Measurements from ENCODE around the gene CELA2A.
"Not testable (repeated sequence)": the region's sequence is repeated elsewhere in the genome, so short reads cannot be mapped to it uniquely, and the experiment has no call there.

The CELA2A gene

DNA sequence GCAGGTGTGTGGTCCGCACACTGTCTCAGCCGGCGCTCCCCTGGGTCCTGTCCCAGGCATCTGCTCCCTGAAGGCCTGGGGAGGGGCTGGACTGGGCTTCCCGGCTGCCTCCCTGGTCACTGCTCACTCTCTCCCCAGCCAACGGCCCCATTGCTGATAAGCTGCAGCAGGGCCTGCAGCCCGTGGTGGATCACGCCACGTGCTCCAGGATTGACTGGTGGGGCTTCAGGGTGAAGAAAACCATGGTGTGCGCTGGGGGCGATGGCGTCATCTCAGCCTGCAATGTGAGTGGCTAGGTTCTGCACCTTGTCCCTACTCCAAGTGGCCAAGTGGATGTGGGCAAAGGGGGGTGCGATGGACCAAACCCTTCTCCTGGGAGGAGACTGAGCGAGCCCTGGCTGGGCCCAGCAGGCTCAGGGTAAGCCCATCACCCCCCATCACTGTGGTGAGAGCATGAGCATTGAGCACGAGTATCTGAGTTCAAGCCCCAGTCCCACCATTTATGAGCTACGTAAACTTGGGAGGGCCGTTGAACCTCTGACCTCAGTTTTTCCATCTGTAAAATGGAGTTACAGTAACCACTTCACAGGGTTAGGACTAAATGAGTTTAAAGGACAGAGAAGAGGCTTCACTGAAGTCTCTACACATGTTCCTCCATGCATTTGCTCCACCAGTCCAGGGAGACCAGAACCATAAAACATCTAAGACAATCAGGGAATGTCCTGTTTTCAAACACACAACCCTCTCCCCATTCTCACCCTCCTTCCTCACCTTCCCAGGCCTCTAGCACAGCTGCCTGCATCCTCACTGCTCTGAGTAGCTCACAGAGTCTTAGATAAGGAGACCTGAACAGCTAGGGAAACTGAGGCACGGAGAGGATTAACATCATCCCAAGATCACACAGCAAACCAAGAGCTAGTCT, 11.8 kb upstream of the CELA2A start:
- no peak for DNase-seq (ENCODE audit: low read depth in 2 of 2)

- no peak for DNase-seq (ENCODE audit: low read depth in 2 of 2)
Observed at GRCh38 chr1:15445390-15446122, 11.0 kb upstream of the CELA2A start.

DNA sequence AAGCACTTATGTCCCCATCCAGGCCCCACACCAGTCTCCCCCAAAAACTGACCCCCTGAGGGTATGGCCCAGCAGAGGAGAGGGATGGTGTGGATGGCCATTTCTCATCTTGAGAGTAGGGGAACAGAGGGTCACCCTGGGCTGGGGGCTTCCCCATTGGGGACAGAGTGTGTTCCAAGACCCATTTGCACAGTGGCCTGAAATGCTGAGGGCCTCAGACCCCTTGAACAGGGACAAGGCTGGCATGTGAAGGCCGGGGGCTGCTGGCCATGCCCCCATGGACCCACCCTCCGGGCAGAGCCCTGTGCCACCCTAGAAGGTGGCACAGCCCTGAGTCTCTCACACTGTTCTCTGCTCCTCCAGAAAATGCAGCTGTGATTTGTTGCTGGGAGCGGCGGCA, 10.3 kb upstream of the CELA2A start:
- DNase-seq (ENCODE audit: low read depth in 2 of 2), result no peak

GRCh38 chr1:15448877-15449462, 7.6 kb upstream of the CELA2A start:
- DNase-seq (ENCODE audit: low read depth in 2 of 2), result no peak

DNA sequence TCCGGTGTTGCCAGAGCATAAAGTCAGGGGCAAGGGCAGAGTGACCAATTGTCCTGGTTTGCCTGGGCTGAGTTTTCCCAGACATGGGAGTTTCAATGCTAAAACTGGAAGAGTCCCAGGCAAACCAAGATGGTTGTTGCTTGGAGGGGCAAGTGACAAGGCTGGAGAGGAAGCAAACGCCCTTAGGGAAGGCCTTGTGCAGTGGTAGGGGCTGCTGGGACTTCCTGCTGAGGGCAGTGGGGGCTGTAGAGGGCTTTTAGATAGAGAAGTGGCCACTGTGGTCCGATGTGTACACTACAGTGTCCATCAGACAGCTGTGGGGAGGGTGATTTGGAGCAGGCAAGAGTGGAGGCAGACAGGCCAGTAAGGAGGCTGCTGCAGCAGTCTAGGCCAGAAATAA, 7.0 kb upstream of the CELA2A start:
- DNase-seq (ENCODE audit: low read depth in 2 of 2), result no peak

GRCh38 chr1:15451014-15451722, 5.4 kb upstream of the CELA2A start:
- no peak for DNase-seq (ENCODE audit: low read depth in 2 of 2)

DNA sequence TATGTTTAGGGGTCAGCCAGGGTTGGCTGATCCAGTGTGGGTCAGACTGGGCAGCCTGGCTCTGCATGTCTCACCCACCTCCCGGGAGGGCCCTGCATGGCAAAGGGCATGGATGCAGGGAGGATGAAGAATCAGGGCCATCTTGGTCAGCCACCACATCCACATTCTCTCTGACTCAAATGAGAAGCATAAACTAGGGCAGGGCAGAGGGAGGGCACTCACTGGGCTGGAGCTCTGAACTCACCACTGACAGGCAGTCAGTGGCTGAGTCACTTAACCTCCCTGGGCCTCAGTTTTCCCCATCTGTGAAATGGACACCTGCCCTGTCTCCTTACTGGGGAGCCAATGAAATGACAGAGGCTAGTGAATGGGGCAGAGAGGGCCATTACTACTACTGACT, 4.3 kb upstream of the CELA2A start:
- no peak for DNase-seq (ENCODE audit: low read depth in 2 of 2)

DNA sequence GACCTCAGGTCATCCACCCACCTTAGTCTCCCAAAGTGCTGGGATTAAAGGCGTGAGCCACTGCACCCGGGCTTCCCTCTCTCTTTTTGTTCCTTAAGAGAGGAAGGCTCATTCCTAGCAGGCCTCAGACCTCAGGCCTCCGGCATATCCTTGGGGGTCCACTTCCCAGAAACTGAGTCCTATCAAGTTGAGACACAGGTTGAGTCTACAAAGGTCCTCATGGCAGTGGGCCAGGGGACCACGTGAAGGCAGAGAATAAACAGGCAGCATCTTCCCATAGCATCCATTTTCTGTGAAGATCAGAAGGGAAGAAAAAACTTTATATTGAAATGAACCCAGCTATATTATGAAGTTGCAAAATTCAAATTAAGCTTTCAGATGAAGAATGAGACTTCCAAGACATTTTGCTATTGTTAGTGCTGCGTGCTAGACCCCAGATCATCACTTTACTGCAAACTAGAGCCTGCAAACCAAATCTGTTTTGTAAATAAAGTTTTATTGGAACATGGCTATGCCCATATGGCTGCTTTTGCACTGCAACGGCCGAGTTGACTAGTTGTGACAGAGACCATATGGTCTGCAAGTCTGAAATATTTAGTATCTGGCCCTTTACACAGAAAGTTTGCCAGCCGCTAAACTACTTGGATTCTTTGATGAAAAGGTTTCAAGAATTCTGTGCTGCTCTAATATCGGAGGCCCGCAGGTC, 3.5 kb upstream of the CELA2A start:
- DNase-seq (ENCODE audit: low read depth in 2 of 2), result no peak

DNA sequence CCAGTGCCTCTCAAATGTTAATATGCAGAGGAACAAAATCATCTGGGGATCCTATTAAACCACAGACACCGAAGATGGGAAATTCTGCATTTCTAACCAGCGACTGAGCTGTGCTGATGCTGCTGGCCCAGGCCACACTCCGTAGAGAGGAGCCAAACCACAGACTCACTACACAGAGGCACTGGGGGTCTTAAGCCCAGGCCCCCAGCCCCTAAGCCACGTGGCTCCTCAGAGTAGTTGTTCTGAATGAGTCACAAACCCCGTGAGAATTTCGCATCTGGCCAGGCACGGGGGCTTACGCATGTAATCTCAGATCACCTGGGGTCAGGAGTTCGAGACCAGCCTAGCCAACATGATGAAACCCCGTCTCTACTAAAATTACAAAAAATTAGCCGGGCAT, 2.8 kb upstream of the CELA2A start:
- no peak for DNase-seq (ENCODE audit: low read depth in 2 of 2)

GRCh38 chr1:15454256-15454655, 2.3 kb upstream of the CELA2A start:
- DNase-seq (ENCODE audit: low read depth in 2 of 2), result no peak

GRCh38 chr1:15455522-15455921, 1.0 kb upstream of the CELA2A start:
- no peak for DNase-seq (ENCODE audit: low read depth in 2 of 2)

GRCh38 chr1:15457585-15457984, 1.1 kb downstream of the CELA2A start:
- no peak for DNase-seq (ENCODE audit: low read depth in 2 of 2)

DNA sequence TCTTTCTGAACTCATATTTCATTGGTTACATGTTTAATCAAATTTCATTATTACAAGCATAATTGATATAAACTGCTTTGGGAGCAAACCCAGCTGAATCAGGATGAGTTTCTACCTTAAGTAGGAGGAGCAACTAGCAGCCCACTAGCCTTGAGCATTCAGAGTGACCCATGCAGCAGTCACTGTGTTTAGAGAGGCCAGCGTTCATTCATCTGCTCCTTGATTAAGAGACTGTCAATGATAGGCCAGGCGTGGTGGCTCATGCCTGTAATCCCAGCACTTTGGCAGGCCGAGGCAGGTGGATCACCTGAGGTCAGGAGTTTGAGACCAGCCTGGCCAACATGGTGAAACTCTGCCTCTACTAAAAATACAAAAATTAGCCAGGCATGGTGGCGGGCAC, 1.9 kb downstream of the CELA2A start:
- DNase-seq (ENCODE audit: low read depth in 2 of 2), result not testable (repeated sequence)

- DNase-seq (ENCODE audit: low read depth in 2 of 2), result no peak
Observed at GRCh38 chr1:15459771-15460707, 3.5 kb downstream of the CELA2A start.

- no peak for DNase-seq (ENCODE audit: low read depth in 2 of 2)
Observed at GRCh38 chr1:15460708-15461095, 4.2 kb downstream of the CELA2A start.

DNA sequence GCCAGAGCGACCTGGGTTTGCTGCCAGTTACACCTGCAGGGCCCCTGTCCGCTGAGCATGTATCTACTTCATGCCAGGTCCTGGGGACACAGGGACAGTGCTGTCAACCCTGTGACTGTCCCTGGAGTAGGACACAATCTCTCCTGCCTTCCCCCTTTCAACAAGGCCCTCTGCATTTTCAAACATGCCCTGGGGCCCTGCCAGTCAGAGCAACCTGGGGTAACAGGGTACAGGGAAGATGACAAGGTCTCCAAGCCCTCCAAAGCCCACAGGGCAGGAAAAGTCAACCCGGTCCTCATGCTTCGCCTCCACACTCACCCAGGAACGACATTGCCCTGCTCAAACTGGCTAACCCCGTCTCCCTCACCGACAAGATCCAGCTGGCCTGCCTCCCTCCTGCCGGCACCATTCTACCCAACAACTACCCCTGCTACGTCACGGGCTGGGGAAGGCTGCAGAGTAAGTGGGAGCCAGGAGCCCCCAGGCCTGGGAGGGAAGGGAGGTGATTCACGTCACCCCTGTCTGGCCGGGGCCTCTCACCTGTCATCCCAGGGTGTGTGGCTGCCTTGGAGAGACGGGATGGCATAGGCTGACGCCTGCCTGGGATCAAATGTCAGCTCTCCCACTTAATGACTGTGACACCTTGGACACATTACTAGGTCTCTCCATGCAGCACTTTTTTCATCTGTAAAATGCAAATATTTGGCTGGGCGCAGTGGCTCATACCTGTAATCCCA, 6.7 kb downstream of the CELA2A start:
- not testable (repeated sequence) for DNase-seq (ENCODE audit: low read depth in 2 of 2)

- DNase-seq (ENCODE audit: low read depth in 2 of 2), result not testable (repeated sequence)
Observed at GRCh38 chr1:15463926-15464322, 7.4 kb downstream of the CELA2A start.

DNA sequence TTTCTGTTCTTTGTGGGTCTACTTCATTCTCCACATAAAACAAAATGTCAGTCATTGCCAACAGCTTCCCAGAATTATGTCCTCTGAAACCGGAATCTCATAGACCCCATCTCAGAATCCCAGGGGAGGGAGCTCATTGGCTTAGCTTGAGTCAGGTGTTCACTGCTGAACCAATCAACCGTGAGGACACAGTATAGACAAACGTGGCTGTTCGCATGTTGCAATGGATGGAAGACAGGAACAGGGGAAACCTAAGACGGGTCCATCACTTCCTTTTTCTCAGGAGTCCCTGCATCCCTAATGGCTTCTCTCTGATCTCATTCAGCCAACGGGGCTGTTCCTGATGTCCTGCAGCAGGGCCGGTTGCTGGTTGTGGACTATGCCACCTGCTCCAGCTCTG, 9.1 kb downstream of the CELA2A start:
- no peak for DNase-seq (ENCODE audit: low read depth in 2 of 2)

DNA sequence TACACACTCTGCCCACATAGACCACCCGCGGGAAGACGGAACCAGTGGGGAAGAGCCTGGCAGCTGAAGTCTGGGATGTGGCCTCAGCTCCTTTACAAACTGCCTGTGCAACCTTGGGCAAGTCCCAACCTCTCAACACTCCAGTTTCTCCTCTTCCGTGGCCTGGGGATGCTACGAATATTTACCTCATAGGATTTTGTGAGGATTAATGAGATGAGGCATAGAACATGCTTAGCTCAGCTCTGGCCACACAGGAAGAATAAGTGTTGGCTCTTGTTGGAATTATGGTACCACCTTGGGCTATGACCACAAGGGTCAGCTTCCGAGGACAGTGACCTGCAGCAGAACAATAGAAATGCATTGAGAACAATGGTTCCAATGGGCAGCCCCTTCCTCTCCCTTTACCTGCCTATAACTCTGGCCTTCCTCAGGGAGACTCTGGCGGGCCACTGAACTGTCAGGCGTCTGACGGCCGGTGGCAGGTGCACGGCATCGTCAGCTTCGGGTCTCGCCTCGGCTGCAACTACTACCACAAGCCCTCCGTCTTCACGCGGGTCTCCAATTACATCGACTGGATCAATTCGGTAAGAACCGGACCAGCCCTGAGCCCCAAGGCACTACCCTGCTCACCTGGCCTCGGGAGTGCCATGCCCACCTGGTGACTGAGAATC, 10.6 kb downstream of the CELA2A start:
- not testable (repeated sequence) for DNase-seq (ENCODE audit: low read depth in 2 of 2)
